HG03558 (cell line): ENCODE data around the gene AP2B1.
A peak's percentile ranks its signal among the peaks of the same experiment; 100 is the strongest.
"Not testable (repeated sequence)": the region's sequence is repeated elsewhere in the genome, so short reads cannot be mapped to it uniquely, and the experiment has no call there.

Source experiments
- ATAC-seq: cut with Tn5 transposase; IDR thresholded peaks from one replicate; pipeline ENCODE4 v1.9.1; 2021; ENCODE audit warnings: moderate number of reproducible peaks; ENCODE audit not compliant: unreplicated experiment; ENCODE audit errors: extremely low read depth

AP2B1 gene

DNA sequence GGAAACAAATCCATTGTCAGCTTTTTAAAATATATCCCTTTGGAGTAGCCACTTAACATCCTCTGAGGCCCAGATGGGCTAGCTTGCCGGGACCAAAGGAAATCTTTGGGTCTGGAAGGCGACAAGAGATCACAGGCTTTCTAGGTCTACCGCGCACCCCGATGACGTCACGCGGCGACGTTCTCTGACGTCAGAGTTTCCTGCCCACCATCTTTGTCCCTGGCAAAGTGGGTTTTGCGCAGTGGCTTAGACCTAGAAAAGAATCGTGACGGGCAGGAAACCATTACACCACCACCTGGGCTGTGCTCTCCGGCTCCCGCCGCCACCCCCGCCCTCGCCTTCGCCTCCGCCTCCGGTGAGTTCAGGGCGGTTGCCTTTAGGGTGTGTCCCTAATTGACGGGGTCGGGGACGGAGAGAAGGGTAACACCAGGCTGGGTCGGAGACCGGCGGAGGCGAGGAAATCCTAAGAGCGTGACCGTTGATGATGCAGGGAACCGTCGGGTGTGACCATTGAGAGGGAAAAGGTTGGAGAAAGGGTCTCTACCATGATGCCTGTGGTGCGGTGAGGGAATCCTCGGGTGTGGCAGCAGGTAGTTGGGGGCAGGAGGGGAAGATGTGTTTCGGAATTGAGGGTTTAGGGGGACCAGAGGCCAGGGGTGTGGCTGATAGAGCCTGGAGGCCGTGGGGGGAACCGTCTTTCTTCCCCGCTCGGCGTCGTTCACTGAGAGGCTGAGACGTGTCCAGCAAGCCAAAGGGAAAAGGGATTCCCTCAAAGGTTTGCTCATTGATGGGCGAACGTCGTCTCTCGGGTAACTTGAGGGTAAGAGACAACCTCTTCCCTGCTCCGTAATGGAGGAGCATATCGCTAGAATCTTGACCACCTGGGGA lies at the start of gene AP2B1:
Gene AP2B1, plus strand, starts transcription at position 249 of the 888 bp plus-strand sequence. CDS start 6,709 bp downstream, outside the sequence.
- peak; percentile 56 for ATAC-seq

DNA sequence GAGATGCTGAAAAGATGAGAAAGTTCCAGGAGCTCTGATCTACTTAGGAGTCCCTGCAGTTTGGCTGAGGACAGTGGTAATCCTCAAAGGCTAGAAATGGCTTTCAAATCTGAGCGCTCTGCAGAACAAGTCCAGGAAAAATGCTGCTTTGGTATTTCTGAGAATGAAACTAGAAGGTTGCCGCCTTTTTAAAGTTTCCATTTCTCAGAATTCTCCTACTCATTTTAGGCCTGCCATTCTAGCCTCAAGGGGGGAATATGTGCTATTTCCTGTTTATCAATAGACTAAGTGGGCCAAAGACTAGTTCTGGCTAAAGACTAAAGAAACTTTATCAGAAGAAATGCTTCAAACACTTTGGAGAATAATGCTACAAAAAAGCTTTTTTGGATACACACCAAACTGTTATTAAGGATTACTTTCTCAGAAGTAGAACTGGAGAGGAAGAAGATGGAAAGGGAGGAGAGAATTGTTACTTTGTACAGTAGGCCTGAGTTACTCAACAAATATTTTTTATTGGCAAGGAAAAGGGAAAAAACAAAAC lies 49.5 kb upstream of the AP2B1 start, which contains the start of gene SLFN12L:
Gene SLFN12L, minus strand, starts transcription at position 78 of the 541 bp plus-strand sequence. CDS start 15,314 bp downstream, outside the sequence.
- ATAC-seq, result no peak

DNA sequence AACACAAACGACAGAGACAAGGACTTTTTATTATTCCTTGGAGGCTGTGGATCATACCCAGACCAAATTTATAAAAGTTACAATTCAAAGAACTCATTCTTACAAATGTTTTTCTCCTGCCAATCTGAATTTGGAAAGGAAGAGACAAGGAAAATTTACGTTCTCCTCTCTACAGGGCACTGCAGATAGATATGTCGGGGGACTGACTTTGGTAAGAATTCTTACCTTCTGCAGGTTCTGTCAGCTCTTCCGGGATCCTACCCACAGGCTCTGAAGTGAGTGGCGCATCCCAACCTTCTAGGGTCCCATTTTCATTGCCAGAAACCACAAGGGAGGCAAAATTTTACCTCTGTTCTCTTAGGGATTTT lies 47.5 kb upstream of the AP2B1 start:
- no peak for ATAC-seq

DNA sequence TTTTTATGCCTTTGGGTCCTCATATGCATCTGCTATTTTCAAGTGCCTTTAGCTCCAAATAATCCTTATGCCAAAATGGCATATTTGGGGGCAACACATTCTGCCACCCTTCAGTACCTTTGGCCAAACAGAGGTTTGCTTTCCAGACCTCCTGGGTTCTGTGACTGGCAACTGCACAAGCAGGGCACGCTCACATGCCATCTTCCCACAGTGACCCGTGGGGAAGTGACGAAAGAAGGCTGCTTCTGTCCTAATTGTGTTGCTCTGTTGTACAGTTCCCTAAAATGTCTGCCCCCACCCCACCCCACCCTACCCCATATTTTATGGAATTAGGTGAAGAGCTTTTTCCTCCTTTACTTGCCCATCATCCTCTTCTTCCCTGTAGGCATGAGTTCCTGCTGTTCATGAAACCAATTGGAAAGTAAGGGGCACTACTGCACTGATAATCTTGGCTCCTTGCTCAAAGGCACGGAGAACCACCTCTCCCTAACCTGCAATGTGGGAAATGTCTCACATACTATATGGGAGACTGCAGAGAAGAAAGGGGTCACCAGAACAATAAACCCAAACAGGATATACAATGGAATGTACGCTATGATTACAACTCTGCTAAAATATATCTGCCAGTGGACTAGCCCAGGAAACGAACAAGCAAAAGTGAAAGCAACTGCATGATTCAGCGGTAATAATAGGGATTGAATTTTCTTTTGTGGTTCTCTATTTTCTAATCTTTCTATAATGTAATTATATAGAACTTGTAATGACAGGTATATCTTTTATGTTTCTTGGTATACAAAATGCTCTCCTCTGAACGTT lies 46.3 kb upstream of the AP2B1 start:
- no peak for ATAC-seq

DNA sequence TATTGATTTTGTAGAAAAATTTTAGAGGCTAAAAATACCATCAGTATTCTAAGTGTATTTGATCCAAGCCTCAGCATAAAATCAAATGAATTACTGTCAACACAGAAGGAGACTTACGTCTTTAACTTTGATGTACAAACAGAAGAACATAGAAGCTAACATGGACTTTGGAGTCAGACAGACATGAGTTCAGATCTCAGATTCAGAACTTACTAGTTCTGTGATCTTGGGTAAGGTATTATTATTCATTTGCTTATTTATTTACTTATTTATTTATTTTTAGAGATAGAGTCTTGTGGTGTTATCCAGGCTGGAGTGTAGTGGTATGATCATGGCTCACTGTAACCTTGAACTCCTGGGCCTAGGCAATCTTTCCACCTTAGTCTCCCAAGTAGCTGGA lies 45.7 kb upstream of the AP2B1 start:
- no peak for ATAC-seq

DNA sequence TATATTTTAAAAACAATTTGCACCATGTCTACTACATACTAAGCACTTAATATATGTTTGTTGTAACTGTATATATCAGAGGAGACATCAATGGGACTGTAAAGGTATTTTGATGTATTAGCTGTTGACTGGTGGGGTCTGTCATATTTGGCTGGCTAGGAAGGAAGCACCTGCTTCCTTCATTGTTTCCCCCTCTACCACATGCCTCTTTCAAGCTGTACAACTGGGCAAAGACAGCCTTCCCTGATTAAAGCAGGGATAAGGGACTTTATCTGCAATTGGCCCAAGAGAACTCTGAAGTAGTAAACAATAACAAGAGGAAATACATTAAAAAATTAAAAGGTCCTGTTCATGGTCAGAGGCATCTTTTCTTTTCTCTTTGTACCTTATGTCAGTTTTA lies 44.1 kb upstream of the AP2B1 start:
- ATAC-seq, result no peak

DNA sequence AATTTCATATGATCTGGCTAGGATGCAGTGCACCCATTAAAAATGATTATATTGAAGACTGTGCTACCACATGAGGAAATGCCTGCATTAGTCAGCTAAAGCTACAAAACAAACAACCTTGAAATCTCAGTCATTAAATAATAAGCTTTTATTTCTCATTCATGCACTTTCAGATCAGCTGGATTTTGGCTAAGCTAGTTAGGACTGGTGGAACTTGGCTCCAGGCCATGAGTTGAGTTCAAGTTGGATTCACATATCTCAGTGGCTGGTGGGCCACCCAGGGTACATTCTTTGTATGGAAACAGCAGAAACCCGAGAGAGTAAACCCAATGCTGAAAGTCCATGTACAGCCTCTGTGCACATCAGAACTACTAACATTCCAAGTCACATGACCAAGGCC lies 43.3 kb upstream of the AP2B1 start:
- no peak for ATAC-seq

DNA sequence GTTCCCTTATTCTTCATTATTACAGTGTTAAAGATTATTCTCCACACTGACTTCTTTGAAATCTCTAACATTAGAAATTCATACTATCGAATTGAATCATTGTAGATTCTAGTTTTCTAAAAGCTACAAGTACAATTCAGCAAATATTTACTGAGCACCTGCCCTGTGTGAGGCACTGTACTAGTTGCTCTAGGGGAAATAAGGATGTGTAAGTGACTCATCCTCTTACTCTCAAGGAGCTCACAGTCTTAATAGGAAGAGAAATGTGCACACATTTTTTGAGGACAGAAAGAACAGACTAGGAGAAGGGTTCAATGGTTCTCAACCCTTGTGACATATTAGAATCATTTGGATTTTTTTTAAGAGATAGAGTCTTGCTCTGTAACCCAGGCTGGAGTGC lies 42.0 kb upstream of the AP2B1 start:
- no peak for ATAC-seq

DNA sequence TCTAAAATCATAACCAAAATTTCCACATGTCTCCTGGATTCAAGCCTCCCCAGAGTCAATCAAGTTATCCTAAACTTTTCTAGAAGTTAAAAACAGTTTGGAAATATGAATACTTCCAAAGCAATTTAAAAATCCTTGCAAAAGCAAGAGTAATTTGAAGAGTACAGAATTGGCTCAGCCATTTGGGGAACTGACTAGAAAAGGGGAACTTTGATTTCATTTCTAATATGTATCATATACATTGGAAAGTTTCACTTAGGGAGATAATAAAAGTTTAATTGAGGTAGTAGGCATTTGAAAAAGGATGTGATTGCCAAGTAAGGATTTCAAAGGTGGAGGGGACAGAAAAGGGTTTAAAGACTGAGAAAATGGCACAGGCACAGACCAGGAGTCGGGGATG lies 40.6 kb upstream of the AP2B1 start:
- ATAC-seq, result no peak

DNA sequence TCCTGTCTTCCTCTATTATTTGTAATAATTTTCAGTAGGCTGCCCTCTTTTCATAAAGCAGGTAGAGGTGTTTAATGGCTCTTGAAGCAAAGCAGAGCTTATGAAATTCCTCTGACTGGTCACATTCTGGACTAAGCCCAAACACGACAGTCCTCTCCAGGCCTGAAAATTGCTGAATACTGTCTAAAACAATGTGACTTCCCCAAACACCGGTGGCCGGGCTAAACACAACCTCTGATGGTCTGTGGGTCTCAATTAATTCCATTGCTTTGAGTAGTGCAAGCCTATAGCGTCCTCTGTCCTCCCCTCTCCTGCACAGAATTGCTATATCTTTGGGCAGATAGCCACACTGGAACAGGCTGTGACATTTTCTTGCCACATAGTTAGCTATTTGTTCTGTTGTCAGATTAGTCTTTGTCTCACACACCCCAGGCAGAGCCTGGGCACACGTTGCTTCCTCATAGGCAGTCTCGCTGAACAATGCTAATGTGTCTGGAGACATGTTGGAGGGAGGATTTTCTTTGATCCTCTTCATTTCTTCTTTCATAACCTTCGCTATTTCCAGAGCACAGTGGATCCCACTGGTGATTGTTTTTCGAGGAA lies 38.8 kb upstream of the AP2B1 start:
- ATAC-seq, result no peak

DNA sequence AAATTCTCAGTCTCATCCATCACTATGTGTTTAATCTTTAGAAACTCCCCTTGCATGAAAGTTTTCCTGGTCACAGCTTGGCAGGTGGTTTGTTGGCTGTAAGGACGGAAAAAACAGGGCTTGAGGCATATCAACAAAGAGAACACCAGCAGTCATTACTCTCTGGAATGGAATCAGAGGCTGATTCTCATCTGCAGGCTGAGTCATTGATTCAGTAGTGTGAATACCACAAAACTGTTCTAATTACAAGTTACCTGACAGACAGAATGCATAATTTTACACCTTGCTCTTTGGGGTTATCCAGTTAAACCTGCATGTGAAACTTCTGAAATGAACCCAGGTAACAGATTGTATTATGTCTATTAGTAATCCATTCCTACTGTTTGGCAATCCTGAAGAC lies 38.1 kb upstream of the AP2B1 start:
- ATAC-seq, result no peak

DNA sequence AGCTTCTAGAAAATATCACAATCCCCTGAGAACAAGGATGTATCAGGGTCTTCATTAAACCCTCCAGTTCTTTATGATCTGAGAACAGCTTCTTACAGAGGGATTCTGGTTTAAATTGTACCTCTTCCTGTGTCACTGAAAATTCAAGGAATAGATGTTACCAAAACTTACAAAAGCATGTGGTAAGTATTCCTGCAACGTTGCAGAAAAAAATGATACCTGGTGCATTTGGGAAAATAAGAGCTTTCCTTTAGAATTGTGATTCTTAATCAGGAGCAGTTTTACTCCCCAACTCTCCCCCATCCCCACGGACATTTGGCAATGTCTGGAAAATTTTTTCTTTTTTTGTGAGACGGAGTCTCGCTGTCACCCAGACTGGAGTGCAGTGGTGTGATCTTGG lies 33.8 kb upstream of the AP2B1 start:
- no peak for ATAC-seq

DNA sequence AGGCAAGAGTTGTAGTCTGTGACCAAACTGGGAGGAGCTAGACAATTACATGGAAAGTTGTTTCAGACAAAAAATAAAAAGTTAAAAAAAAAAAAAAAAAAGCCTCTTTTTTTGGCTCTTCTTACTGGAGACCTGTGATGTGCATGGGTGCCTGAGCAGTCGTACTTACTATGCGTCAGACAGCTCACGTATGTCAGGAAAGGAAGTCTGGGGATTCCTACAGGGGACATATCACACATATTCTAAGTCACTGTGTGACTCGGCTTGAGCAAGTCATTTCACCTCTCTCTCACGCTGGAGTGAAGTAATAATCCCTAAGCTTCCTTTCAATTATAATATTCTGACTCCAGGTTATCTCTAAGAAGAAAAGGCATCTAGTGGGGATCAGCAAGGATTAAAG lies 32.5 kb upstream of the AP2B1 start:
- ATAC-seq, result no peak

DNA sequence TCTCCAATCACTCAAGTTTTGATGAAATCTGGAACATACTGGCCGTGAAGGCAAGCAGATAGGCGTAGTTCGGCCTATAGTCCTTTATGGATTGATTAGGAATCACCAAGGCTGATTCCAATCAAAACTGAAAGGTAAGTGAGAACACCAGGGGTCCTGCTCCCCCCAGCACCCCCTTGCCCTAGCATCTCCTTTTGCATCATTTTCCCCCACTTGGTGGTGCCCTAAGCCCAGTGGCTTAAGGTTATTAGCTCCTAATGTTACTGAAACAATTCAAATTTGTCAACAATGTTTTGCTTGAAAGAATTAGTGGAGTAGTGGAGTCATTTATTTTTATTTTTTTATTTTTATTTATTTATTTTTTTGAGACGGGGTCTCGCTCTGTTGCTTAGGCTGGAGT lies 31.4 kb upstream of the AP2B1 start:
- ATAC-seq, result no peak

DNA sequence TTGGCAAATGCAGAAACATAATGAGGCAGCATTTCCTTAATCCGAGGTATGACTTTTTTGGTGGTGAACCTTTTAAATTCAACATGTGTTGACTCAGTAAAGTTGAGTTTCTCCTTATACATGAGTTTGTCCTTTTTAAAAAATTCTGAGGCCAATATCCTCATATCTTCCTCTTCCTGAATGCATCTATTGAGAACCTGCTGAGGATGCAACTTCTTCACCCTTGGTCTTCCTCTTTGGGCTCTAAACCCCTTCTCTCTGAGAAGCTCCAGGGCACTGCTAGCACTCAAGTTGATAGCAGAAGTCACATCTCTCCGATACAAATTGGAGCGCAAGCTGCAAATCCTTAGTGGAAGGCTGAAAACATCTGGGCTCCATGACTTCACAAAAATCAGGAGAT lies 29.8 kb upstream of the AP2B1 start:
- ATAC-seq, result no peak

DNA sequence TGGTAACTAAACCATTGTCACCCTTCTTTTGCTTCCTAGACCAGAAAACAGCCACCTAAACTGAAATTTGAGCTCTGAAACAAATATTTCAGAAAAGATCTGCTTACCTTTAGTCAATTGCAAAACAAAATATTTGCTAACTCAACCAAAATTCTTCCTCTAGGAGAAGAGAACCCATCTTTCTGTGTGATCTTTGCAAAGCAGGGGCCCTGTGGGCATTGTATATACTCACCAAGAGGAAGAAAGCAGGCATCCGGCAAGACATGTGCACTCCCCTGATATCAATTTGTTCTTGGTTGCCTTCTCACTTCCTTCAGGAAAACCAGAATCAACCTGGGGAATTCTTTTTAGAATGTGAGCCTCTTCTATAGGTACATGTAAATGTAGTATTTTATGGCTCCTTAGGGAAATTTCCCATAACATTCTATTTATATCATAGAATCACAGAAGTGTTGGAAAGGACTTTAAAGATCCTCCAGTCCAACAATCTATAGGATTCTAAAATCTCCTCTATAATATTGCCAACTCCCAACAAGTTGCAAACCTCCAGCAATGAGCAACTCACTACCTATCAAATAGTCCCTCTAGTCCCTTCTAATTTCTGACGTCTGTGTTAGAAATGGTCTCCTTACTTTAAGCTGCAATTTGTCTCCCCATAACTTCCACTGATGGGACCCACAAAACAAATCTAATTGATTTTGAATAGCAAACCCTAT lies 27.5 kb upstream of the AP2B1 start:
- no peak for ATAC-seq

DNA sequence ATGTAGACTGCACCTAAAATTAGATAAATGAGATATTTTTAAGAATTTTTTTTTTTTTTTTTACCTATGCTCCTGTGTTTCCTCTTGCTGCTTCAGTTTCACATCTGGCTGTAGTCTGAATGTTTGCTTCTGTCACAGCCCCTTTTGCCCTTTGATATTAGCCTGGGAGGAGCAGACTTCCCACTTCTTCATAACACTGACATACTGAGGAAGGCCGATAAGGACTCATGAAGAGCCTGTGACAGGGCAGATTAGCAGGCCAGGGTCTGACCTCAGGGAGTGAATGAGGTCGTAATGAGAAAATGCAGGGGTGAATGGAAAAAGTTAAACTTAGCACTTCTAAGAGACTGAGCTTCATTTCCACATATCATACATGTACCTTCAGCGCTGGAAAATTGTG lies 26.4 kb upstream of the AP2B1 start, which contains the start of gene SLFN14:
Gene SLFN14, minus strand, starts transcription at position 117 of the 400 bp plus-strand sequence. CDS start 2,757 bp downstream, outside the sequence.
- ATAC-seq, result no peak

DNA sequence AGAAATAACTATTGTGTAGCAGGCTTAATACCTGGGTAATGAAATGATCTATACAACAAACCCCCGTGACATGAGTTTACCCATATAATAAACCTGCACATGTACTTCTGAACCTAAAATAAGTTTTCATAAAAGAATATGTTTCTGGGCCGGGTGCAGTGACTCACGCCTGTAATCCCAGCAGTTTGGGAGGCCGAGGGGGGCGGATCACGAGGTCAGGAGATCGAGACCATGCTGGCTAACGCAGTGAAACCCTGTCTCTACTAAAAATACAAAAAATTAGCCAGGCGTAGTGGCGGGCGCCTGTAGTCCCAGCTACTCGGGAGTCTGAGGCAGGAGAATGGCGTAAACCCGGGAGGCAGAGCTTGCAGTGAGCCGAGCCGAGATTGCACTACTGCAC lies 23.9 kb upstream of the AP2B1 start:
- not testable (repeated sequence) for ATAC-seq

DNA sequence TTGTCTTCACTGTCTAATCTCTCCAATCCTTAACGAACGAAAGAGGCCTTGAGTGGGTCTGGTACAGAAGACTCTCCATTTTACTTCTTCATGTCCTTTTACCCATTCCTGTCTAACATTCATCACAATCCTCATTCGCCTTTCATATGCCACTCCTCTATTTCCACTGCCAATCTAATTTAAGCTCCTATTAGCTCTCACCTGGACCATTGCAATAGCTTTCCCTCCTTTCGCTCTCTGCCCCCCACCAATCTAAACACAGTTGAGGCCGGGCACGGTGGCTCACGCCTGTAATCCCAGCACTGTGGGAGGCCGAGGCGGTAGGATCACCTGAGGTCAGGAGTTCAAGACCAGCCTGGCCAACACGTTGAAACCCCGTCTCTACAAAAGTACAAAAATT lies 20.2 kb upstream of the AP2B1 start:
- ATAC-seq, result no peak

DNA sequence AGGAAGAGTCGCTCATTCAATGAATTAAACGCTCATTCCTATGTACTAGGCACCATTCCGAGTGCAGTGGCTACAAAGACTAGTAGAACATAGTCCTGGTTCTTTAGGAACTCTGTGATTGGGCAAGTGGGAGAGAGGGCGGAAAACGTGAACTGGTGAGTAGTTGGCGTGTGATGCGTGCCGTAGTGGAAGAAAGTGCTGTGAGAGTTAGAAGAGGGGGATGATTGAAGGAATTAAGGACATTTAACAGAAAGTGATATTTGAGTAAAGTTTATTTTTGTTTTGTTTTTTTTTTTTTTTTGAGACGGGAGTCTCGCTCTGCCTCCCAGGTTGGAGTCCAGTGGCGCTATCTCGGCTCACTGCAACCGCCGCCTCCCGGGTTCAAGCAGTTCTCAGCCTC lies 18.6 kb upstream of the AP2B1 start:
- no peak for ATAC-seq
